ENCODE measurements around the gene ACOD1.

The ACOD1 gene

DNA sequence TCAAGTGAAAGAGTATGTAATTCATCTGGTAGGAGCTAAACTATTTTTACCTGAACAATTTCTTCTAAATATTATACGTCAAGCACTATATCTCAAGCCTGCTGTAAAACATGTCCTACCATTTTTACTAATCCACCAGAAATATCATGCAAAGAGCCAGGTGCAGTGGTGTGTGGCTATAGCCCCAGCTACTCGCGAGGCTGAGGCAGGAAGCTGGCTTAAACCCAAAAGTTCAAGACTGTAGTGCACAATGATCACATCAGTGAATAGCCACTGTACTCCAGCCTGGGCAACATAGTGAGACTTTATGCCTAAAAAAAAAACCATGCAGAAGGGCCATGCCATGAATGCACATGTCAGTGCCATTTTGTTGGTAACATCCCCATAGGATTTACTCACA is 22.9 kb downstream of the ACOD1 start:
- TF ChIP-seq, protein P1, sequence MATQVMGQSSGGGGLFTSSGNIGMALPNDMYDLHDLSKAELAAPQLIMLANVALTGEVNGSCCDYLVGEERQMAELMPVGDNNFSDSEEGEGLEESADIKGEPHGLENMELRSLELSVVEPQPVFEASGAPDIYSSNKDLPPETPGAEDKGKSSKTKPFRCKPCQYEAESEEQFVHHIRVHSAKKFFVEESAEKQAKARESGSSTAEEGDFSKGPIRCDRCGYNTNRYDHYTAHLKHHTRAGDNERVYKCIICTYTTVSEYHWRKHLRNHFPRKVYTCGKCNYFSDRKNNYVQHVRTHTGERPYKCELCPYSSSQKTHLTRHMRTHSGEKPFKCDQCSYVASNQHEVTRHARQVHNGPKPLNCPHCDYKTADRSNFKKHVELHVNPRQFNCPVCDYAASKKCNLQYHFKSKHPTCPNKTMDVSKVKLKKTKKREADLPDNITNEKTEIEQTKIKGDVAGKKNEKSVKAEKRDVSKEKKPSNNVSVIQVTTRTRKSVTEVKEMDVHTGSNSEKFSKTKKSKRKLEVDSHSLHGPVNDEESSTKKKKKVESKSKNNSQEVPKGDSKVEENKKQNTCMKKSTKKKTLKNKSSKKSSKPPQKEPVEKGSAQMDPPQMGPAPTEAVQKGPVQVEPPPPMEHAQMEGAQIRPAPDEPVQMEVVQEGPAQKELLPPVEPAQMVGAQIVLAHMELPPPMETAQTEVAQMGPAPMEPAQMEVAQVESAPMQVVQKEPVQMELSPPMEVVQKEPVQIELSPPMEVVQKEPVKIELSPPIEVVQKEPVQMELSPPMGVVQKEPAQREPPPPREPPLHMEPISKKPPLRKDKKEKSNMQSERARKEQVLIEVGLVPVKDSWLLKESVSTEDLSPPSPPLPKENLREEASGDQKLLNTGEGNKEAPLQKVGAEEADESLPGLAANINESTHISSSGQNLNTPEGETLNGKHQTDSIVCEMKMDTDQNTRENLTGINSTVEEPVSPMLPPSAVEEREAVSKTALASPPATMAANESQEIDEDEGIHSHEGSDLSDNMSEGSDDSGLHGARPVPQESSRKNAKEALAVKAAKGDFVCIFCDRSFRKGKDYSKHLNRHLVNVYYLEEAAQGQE (IDR thresholded peaks at IDR 0.05; ENCODE audit: insufficient read depth in 1 of 2, low read depth in 2 of 2, low read length in 2 of 2): no peak
- no peak for TF ChIP-seq FOXP2 (optimal IDR thresholded peaks at IDR 0.05; ENCODE audit: borderline replicate concordance, extremely low read depth, extremely low read length, insufficient read depth)
- no peak for TF ChIP-seq SIN3A (IDR thresholded peaks at IDR 0.05; ENCODE audit: borderline replicate concordance, insufficient read depth, low read length)
- TF ChIP-seq TAF1 (IDR thresholded peaks at IDR 0.05; ENCODE audit: borderline replicate concordance, insufficient read depth, low read length): no peak
- TF ChIP-seq POLR2AphosphoS5 (IDR thresholded peaks at IDR 0.05; ENCODE audit: low read depth, low read length): no peak

DNA sequence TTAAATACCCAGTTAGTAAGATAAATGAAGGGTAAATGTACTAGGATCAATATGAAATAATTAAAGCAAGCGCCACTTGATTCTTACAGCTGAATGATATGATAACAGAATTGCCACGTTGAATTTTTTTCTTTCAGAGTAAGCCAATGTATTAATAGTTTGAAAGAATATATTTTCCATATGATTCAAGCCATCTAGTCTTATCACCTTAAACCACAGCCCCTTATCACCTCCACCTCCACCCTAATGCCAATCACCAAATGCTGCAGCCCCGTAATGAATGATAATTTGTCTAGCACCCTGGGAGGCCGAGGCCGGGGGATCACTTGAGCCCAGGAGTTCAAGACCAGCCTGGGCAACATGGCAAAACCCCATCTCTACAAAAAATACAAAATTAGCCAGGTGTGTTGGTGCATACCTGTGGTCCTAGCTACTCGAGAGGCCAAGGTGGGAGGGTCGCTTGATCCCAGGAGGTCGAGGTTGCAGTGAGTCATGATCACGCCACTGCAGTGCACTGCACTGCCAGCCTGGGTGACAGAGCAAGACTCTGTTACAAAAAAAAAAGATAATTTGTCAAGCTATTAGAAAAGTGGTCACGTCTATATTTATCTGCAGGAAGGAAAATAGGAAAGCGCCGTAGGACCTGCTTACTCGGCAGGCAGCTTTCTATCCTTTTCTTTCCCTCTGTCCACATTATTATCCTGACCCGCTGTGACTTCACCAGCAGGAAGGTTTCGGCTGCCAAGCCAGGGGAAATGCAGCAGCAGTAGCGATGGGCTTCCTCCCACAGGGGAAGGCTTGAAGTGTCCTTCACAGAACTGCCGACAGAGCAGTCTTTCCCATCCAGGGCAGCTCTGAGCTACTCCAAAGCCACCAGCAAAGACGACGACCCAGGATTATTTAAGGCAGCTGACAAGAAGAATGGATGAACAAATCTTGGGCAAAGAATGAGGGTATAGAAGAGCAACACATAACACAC is 23.8 kb downstream of the ACOD1 start:
- no peak for TF ChIP-seq TAF1 (IDR thresholded peaks at IDR 0.05; ENCODE audit: borderline replicate concordance, insufficient read depth, low read length)
- no peak for TF ChIP-seq SIN3A (IDR thresholded peaks at IDR 0.05; ENCODE audit: borderline replicate concordance, insufficient read depth, low read length)

DNA sequence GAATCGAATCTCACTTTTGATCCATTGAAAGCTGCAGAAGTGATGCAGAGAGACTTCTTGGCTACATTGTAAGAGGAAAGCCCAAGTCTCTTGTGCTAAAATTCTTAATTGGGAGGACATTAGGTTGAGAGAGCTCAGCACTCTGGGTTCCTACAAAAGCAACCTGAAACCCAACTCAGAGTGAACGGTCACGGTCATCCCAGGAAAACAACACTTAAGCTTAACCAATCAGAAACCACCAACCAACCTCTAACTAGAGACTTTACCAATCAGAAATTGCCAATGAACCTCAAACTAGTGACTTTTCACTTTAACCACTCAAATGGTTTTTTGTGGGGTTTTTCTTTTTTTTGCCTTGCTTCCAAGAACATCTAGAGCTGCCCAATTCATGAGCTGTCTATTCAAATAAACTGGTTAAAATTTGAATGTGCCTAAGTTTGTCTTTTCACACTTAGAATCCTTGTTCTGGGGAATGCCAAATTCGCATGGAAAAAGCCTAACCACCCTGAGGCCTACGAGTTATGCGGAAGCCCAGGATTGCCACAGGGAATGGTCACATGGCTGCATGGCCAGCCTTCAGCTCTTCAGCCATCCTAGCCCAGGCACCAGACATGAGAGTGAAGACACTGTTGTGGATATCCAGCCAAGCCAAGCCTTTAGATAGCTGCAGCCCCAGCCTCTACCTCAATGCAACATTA is 25.8 kb downstream of the ACOD1 start:
- TF ChIP-seq, protein P1 (IDR thresholded peaks at IDR 0.05; ENCODE audit: insufficient read depth in 1 of 2, low read depth in 2 of 2, low read length in 2 of 2): no peak
- no peak for TF ChIP-seq SIN3A (IDR thresholded peaks at IDR 0.05; ENCODE audit: borderline replicate concordance, insufficient read depth, low read length)
- no peak for TF ChIP-seq TAF1 (IDR thresholded peaks at IDR 0.05; ENCODE audit: borderline replicate concordance, insufficient read depth, low read length)
- no peak for TF ChIP-seq POLR2AphosphoS5 (IDR thresholded peaks at IDR 0.05; ENCODE audit: low read depth, low read length)
- no peak for TF ChIP-seq FOXP2 (optimal IDR thresholded peaks at IDR 0.05; ENCODE audit: borderline replicate concordance, extremely low read depth, extremely low read length, insufficient read depth)

DNA sequence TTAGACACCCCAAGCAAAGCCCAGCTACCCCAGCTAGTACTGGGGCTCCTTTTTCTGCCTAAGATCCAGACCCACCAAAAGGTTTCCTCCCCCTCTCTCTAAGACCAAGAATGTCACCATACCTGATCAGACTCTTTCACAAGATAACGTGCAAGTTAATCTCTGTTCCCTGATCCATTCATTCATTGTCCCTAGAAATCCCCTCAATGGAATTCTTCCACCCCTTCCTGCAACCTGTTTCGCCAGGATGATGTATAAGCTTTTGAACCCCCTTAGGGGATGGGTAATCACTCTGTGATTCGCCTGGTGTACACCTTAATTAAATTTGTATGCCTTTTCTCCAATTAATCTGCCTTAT is 26.3 kb downstream of the ACOD1 start:
- TF ChIP-seq SIN3A (IDR thresholded peaks at IDR 0.05; ENCODE audit: borderline replicate concordance, insufficient read depth, low read length): no peak
- TF ChIP-seq TAF1 (IDR thresholded peaks at IDR 0.05; ENCODE audit: borderline replicate concordance, insufficient read depth, low read length): no peak
- TF ChIP-seq, protein P1 (IDR thresholded peaks at IDR 0.05; ENCODE audit: insufficient read depth in 1 of 2, low read depth in 2 of 2, low read length in 2 of 2): no peak
- TF ChIP-seq FOXP2 (optimal IDR thresholded peaks at IDR 0.05; ENCODE audit: borderline replicate concordance, extremely low read depth, extremely low read length, insufficient read depth): no peak
- TF ChIP-seq POLR2AphosphoS5 (IDR thresholded peaks at IDR 0.05; ENCODE audit: low read depth, low read length): no peak

DNA sequence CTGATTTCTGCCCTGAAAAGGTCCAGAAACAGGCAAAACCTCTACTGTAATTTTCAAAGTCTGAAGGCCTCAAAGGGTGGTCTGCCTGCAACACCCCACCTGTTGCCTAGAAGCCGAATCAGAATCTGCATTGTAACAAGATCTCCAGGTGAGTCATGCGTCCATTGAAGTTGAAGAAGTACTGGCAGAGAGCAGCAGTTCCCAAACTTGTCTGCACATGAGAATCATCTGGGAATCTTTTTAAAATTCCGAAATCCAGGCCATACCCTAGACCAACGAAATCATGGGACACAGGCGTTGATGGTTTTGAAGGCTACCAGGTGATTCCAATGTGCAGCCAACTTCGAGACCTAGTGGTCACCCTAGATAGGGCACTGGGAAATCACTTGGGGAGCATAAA is 27.6 kb downstream of the ACOD1 start:
- no peak for TF ChIP-seq SIN3A (IDR thresholded peaks at IDR 0.05; ENCODE audit: borderline replicate concordance, insufficient read depth, low read length)

DNA sequence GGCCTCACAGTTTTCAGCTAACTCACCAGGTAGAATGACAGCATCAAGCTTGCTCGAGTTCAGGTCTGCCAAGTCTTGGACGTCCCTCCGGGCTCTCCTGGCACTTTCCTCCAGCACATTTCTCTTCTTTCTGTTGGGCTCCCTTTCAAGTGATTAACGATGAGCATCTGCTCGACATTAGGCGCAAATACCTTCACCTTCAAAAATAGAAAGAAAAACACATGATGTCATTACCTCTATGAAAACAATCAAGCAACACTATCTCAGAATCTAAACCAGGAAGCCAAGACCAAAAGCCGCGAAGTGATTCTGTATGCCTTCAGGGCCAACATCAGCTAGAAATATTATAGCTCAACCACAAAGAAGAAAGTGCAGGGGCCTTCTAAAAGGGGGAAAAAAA is 28.2 kb downstream of the ACOD1 start:
- TF ChIP-seq FOXP2 (optimal IDR thresholded peaks at IDR 0.05; ENCODE audit: borderline replicate concordance, extremely low read depth, extremely low read length, insufficient read depth) (no peak), POLR2AphosphoS5 (IDR thresholded peaks at IDR 0.05; ENCODE audit: low read depth, low read length) (no peak; the same call in 1 of the 2 replicates), TAF1 (IDR thresholded peaks at IDR 0.05; ENCODE audit: borderline replicate concordance, insufficient read depth, low read length) (peak; percentile 18; the same call in 1 of the 2 replicates)
- TF ChIP-seq, protein P1 (IDR thresholded peaks at IDR 0.05; ENCODE audit: insufficient read depth in 1 of 2, low read depth in 2 of 2, low read length in 2 of 2): no peak

Measured in PFSK-1 (cell line).